ENCODE measurements around the gene ERGIC1.

The ERGIC1 gene

DNA sequence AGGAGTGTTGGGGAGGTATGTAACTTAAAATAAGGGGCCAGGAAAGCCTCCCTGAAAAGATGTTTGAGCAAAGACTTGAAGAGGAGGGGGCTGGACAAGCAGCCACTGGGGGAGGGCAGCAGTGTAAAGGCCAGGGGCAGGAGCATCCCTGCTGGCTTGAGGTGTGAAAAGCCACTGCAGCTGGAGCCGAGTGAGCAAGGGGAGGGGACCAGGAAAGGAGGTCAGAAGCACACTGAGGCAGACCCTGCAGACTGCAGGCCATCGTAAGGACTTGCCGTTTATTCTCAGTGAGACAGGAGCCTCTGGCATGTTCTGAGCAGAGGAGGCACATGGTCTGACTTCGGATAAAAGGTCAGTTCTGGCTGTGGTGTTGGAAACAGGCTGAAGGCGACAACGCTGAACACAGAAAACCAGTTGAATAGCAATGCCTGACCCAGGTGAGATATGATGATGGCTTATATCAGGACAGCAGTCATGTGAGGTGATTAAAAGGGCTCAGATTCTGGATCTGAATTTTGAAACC, 10.2 kb upstream of the ERGIC1 start:
- Histone ChIP-seq H3K79me2 (ENCODE audit: insufficient read depth, low read length) (no peaks in the 10 kb centered on the region), H4K20me1 (ENCODE audit: low read depth, low read length) (no peaks in the 10 kb centered on the region), H3K9me3 (ENCODE audit: insufficient read depth, low read length) (peaks cover 15% of the 10 kb centered on the region; the same call in 1 of the 2 replicates), H3F3A (ENCODE audit: insufficient read depth) (no peaks in the 10 kb centered on the region), H3K36me3 (ENCODE audit: low read length) (no peaks in the 10 kb centered on the region), H3K9me2 (replicated peaks; ENCODE audit: insufficient read depth, low read length) (no peaks in the 10 kb centered on the region), H2AFZ (ENCODE audit: low read depth, low read length, severe bottlenecking) (no peak overlapping the region), H3K4me3 (ENCODE audit: insufficient read depth, low read length, poor library complexity, severe bottlenecking) (no peak overlapping the region), H3K27ac (ENCODE audit: low read depth, low read length) (no peak overlapping the region), H3K4me2 (ENCODE audit: low read depth, low read length, poor library complexity, severe bottlenecking) (no peak overlapping the region), H3K27me3 (ENCODE audit: low read length) (no peaks in the 10 kb centered on the region), H3K9ac (ENCODE audit: low read length) (no peak overlapping the region)
- TF ChIP-seq EZH2phosphoT487 (conservative IDR thresholded peaks at IDR 0.05; ENCODE audit: low read length), result no peak
- TF ChIP-seq, protein P1, sequence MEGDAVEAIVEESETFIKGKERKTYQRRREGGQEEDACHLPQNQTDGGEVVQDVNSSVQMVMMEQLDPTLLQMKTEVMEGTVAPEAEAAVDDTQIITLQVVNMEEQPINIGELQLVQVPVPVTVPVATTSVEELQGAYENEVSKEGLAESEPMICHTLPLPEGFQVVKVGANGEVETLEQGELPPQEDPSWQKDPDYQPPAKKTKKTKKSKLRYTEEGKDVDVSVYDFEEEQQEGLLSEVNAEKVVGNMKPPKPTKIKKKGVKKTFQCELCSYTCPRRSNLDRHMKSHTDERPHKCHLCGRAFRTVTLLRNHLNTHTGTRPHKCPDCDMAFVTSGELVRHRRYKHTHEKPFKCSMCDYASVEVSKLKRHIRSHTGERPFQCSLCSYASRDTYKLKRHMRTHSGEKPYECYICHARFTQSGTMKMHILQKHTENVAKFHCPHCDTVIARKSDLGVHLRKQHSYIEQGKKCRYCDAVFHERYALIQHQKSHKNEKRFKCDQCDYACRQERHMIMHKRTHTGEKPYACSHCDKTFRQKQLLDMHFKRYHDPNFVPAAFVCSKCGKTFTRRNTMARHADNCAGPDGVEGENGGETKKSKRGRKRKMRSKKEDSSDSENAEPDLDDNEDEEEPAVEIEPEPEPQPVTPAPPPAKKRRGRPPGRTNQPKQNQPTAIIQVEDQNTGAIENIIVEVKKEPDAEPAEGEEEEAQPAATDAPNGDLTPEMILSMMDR (IDR thresholded peaks at IDR 0.05; ENCODE audit: insufficient read depth, low read length, poor library complexity, severe bottlenecking), result no peak

DNA sequence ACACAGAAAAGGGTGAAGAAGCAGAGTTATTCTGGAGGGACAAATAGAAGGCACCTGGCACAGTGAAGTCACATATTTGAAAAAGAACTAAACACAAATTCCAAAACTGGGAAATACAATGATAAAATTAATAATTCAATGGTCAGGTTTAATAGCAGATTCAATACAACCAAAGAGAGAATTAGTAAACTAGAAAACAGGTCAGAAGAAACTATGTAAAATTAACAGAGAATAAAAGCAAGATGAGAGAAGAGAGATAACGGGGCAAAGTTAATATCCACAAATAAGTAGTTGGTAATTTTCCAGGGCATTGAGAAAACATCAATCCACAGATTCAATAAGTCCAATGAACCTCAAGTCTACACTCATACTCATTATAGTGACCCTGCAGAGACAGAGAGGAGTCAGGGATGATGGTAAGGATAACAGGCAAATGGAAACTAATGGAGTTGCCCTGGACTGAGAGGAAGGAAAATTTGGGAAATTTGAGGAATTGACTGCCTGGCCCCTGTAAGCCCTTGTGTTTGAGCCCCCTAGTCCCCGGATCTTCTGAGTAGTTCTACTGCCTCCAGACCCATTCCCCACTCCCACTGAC, 8.3 kb upstream of the ERGIC1 start:
- no peak overlapping the region for H3K9ac ChIP-seq (ENCODE audit: low read length)
- H3K4me2 ChIP-seq (ENCODE audit: low read depth, low read length, poor library complexity, severe bottlenecking), result no peak overlapping the region
- no peaks in the 10 kb centered on the region for H3K36me3 ChIP-seq (ENCODE audit: low read length)
- H3K27me3 ChIP-seq (ENCODE audit: low read length), result no peaks in the 10 kb centered on the region
- no peak overlapping the region for H3K27ac ChIP-seq (ENCODE audit: low read depth, low read length)
- H3K4me3 ChIP-seq (ENCODE audit: insufficient read depth, low read length, poor library complexity, severe bottlenecking), result no peak overlapping the region
- H2AFZ ChIP-seq (ENCODE audit: low read depth, low read length, severe bottlenecking), result no peak overlapping the region
- H4K20me1 ChIP-seq (ENCODE audit: low read depth, low read length), result no peaks in the 10 kb centered on the region
- no peaks in the 10 kb centered on the region for H3K9me2 ChIP-seq (replicated peaks; ENCODE audit: insufficient read depth, low read length)
- no peaks in the 10 kb centered on the region for H3F3A ChIP-seq (ENCODE audit: insufficient read depth)
- peaks cover 15% of the 10 kb centered on the region; the same call in 1 of the 2 replicates for H3K9me3 ChIP-seq (ENCODE audit: insufficient read depth, low read length)
- TF ChIP-seq, protein P1 (IDR thresholded peaks at IDR 0.05; ENCODE audit: insufficient read depth, low read length, poor library complexity, severe bottlenecking), result no peak
- no peak for TF ChIP-seq EZH2phosphoT487 (conservative IDR thresholded peaks at IDR 0.05; ENCODE audit: low read length)
- H3K79me2 ChIP-seq (ENCODE audit: insufficient read depth, low read length), result no peaks in the 10 kb centered on the region

DNA sequence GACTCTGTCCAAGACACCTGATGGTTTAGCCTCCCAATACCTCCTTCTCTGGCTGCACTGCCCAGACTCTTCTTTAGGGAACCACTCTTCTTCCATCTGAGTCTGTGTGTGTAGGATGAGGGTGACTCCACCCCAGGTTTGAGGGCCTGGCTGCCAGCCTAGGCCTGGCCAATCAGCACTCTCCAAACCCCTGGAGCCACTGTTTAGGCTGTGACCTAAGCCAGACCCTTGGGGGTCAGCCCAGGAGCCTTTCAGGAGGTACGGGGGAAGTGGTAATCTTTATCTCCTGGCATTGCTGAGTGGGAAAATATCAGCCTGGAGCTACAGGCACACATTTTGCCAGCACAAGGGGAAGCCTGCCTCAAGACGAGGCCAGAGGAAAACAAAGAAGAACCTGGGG, 6.2 kb upstream of the ERGIC1 start:
- Histone ChIP-seq H2AFZ (ENCODE audit: low read depth, low read length, severe bottlenecking) (no peak overlapping the region), H3K9ac (ENCODE audit: low read length) (no peak overlapping the region), H3K9me3 (ENCODE audit: insufficient read depth, low read length) (peaks cover 15% of the 10 kb centered on the region; the same call in 1 of the 2 replicates), H3K27me3 (ENCODE audit: low read length) (no peaks in the 10 kb centered on the region), H3K36me3 (ENCODE audit: low read length) (no peaks in the 10 kb centered on the region), H3K9me2 (replicated peaks; ENCODE audit: insufficient read depth, low read length) (no peaks in the 10 kb centered on the region), H4K20me1 (ENCODE audit: low read depth, low read length) (no peaks in the 10 kb centered on the region), H3K4me3 (ENCODE audit: insufficient read depth, low read length, poor library complexity, severe bottlenecking) (no peak overlapping the region), H3K4me2 (ENCODE audit: low read depth, low read length, poor library complexity, severe bottlenecking) (no peak overlapping the region), H3K27ac (ENCODE audit: low read depth, low read length) (no peak overlapping the region), H3K79me2 (ENCODE audit: insufficient read depth, low read length) (no peaks in the 10 kb centered on the region), H3F3A (ENCODE audit: insufficient read depth) (no peaks in the 10 kb centered on the region)
- no peak for TF ChIP-seq EZH2phosphoT487 (conservative IDR thresholded peaks at IDR 0.05; ENCODE audit: low read length)
- TF ChIP-seq, protein P1 (IDR thresholded peaks at IDR 0.05; ENCODE audit: insufficient read depth, low read length, poor library complexity, severe bottlenecking), result no peak
